ENCODE data around the gene SOX5.

Gene SOX5

GRCh38 chr12:23561364-23562345 is 387.8 kb downstream of the SOX5 start:
- TF ChIP-seq CTCF (IDR thresholded peaks at IDR 0.05; ENCODE audit: low read depth, low read length) = no peak
- no peak for DNase-seq (ENCODE audit: low read depth in 2 of 2)
- no peak overlapping the region for H3K4me3 ChIP-seq (replicated peaks in 1 of 2; ENCODE audit: low read depth in 2 of 2, low read length in 2 of 2)

GRCh38 chr12:23560611-23561010 is 388.9 kb downstream of the SOX5 start:
- DNase-seq (ENCODE audit: low read depth in 2 of 2) = no peak
- H3K4me3 ChIP-seq (replicated peaks in 1 of 2; ENCODE audit: low read depth in 2 of 2, low read length in 2 of 2) = no peak overlapping the region
- TF ChIP-seq CTCF (IDR thresholded peaks at IDR 0.05; ENCODE audit: low read depth, low read length) = no peak

GRCh38 chr12:23559268-23559753 is 390.2 kb downstream of the SOX5 start:
- no peak overlapping the region for H3K4me3 ChIP-seq (replicated peaks in 1 of 2; ENCODE audit: low read depth in 2 of 2, low read length in 2 of 2)
- no peak for DNase-seq (ENCODE audit: low read depth in 2 of 2)
- no peak for TF ChIP-seq CTCF (IDR thresholded peaks at IDR 0.05; ENCODE audit: low read depth, low read length)

- TF ChIP-seq CTCF (IDR thresholded peaks at IDR 0.05; ENCODE audit: low read depth, low read length) = no peak
- no peak overlapping the region for H3K4me3 ChIP-seq (replicated peaks in 1 of 2; ENCODE audit: low read depth in 2 of 2, low read length in 2 of 2)
- DNase-seq (ENCODE audit: low read depth in 2 of 2) = no peak
These were observed 392.8 kb downstream of the SOX5 start for GRCh38 chr12:23556661-23557060.

GRCh38 chr12:23555825-23556207 is 393.7 kb downstream of the SOX5 start:
- no peak for TF ChIP-seq CTCF (IDR thresholded peaks at IDR 0.05; ENCODE audit: low read depth, low read length)
- H3K4me3 ChIP-seq (replicated peaks in 1 of 2; ENCODE audit: low read depth in 2 of 2, low read length in 2 of 2) = no peak overlapping the region
- DNase-seq (ENCODE audit: low read depth in 2 of 2) = no peak

GRCh38 chr12:23555180-23555824 is 394.2 kb downstream of the SOX5 start:
- no peak for TF ChIP-seq CTCF (IDR thresholded peaks at IDR 0.05; ENCODE audit: low read depth, low read length)
- DNase-seq (ENCODE audit: low read depth in 2 of 2) = no peak
- H3K4me3 ChIP-seq (replicated peaks in 1 of 2; ENCODE audit: low read depth in 2 of 2, low read length in 2 of 2) = no peak overlapping the region
